Keratinocyte (primary cell): Measurements from ENCODE around the gene SATB1. TPM values are rescaled to one million over a fixed set of nuclear protein-coding genes. Genes with fewer than 3 reads are reported as not detected.

ENCODE experiments used
- DNase-seq: peaks from one replicate; pipeline ENCODE4 v3.0.0-alpha.2; 2011; ENCODE audit warnings: low read depth, missing footprints, low spot score
- FAIRE-seq: peaks from 2 replicates; lab custom pipeline; 2011; peaks lifted over from hg19 to GRCh38; lab: Jason Lieb, UNC
- H2AFZ ChIP-seq: 2 replicates; pipeline ENCODE4 v1.6.0; 2012; ENCODE audit warnings: low read length, control low read depth, inconsistent platforms; ENCODE audit not compliant: control insufficient read depth
- H3K27ac ChIP-seq: 2 replicates; pipeline ENCODE4 v1.5.1; 2011; ENCODE audit warnings: low read length; ENCODE audit not compliant: control insufficient read depth, insufficient read depth
- H3K27me3 ChIP-seq: 3 replicates; pipeline ENCODE4 v1.6.0; 2011; ENCODE audit warnings: low read length; ENCODE audit not compliant: control insufficient read depth, insufficient read depth; ENCODE audit errors: extremely low read depth
- H3K36me3 ChIP-seq, 2 experiments: 2 replicates in 1 of 2; 3 replicates in 1 of 2; pipeline ENCODE4 v1.5.1; 2011; ENCODE audit warnings: low read length in 2 of 2, mild to moderate bottlenecking in 1 of 2; ENCODE audit not compliant: control insufficient read depth in 2 of 2, insufficient read depth in 2 of 2; ENCODE audit errors: extremely low read depth in 1 of 2
- H3K4me1 ChIP-seq: 3 replicates; pipeline ENCODE4 v1.5.1; 2011; ENCODE audit warnings: low read length; ENCODE audit not compliant: control insufficient read depth, insufficient read depth; ENCODE audit errors: extremely low read depth
- H3K4me2 ChIP-seq: 3 replicates; pipeline ENCODE4 v1.6.0; 2011; ENCODE audit warnings: low read depth, low read length; ENCODE audit not compliant: control insufficient read depth, insufficient read depth; ENCODE audit errors: extremely low read depth
- H3K4me3 ChIP-seq, 3 experiments: fragments of 200-600 bp in 1 of 3; sonication (generic) in 1 of 3; 2 replicates in 2 of 3; 3 replicates in 1 of 3; pipeline ENCODE4 v1.5.1; 2011 to 2016; ENCODE audit warnings: low read length in 3 of 3, mild to moderate bottlenecking in 3 of 3, control low read depth in 2 of 3, inconsistent platforms in 1 of 3, low read depth in 1 of 3, mixed read lengths in 1 of 3, mixed run types in 1 of 3, moderate library complexity in 1 of 3; ENCODE audit not compliant: control insufficient read depth in 2 of 3, insufficient read depth in 2 of 3; ENCODE audit errors: extremely low read depth in 1 of 3
- H3K79me2 ChIP-seq: 2 replicates; pipeline ENCODE4 v1.6.0; 2012; ENCODE audit warnings: low read length; ENCODE audit not compliant: control insufficient read depth, insufficient read depth
- H3K9ac ChIP-seq: 3 replicates; pipeline ENCODE4 v1.6.0; 2011; ENCODE audit warnings: low read length; ENCODE audit not compliant: control insufficient read depth, insufficient read depth; ENCODE audit errors: extremely low read depth
- H3K9me1 ChIP-seq: 3 replicates; pipeline ENCODE4 v1.6.0; 2011; ENCODE audit warnings: low read length; ENCODE audit not compliant: control insufficient read depth, insufficient read depth; ENCODE audit errors: extremely low read depth
- H3K9me3 ChIP-seq: 2 replicates; pipeline ENCODE4 v1.5.1; 2012; ENCODE audit warnings: low read depth, low read length; ENCODE audit not compliant: control insufficient read depth
- H4K20me1 ChIP-seq: 3 replicates; pipeline ENCODE4 v1.6.0; 2011; ENCODE audit warnings: low read length; ENCODE audit not compliant: control insufficient read depth, insufficient read depth; ENCODE audit errors: extremely low read depth
- CTCF ChIP-seq, 3 experiments: IDR thresholded peaks in 1 of 3; conservative IDR thresholded peaks in 1 of 3; optimal IDR thresholded peaks in 1 of 3; 2 replicates in 2 of 3; 3 replicates in 1 of 3; pipeline versions ENCODE3 to v1.5.1; 2011; ENCODE audit warnings: low read length in 3 of 3, mild to moderate bottlenecking in 3 of 3, moderate library complexity in 2 of 3, control low read depth in 1 of 3, inconsistent platforms in 1 of 3; ENCODE audit not compliant: insufficient read depth in 2 of 3; ENCODE audit errors: extremely low read depth in 1 of 3
- EZH2 ChIP-seq: IDR thresholded peaks from one replicate; pipeline ENCODE4 v1.6.1; 2012; ENCODE audit warnings: inconsistent platforms, mild to moderate bottlenecking, low read length, moderate library complexity
- dilution Hi-C: fragments of 300-500 bp; cut with MboI; formaldehyde crosslinking; loops from one replicate; pipeline ENCODE4 v1.7.0; 2020; ENCODE audit warnings: low sequenced_read_pairs; ENCODE audit not compliant: extremely low pct_ligation_motif_present
- polyA plus RNA-seq, 5 experiments: library from polyadenylated mRNA; depleted of rRNA in 3 of 5; stranded (reverse) in 3 of 5; stranded (forward) in 1 of 5; unstranded in 1 of 5; fragments of >200 nt; gene quantifications; 1 replicate in 1 of 5; 2 replicates in 3 of 5; 3 replicates in 1 of 5; pipeline versions ENCODE4 v1.2.1 to v1.2.3, GENCODE V29; 2011 to 2012; ENCODE audit warnings: missing spikeins in 2 of 5, low read depth in 1 of 5, low replicate concordance in 1 of 5

SATB1 gene
- polyA plus RNA-seq, 1 donor (not counting 4 experiments of a cell fraction or from before 2014, with no cell fraction given) = 7.8 TPM

GRCh38 chr3:18434711-18435110, 9.6 kb upstream of the SATB1 start:
- Histone ChIP-seq H3K4me1 (peaks cover 6% of the 10 kb centered on the region), H3K4me3 (no peak overlapping the region), H2AFZ (no peak overlapping the region), H4K20me1 (no peaks in the 10 kb centered on the region), H3K9me3 (no peaks in the 10 kb centered on the region), H3K27ac (no peak overlapping the region), H3K36me3 (no peaks in the 10 kb centered on the region), H3K79me2 (no peaks in the 10 kb centered on the region), H3K9ac (no peak overlapping the region), H3K9me1 (no peaks in the 10 kb centered on the region), H3K4me2 (no peak overlapping the region), H3K27me3 (no peaks in the 10 kb centered on the region)
- DNase-seq (no peak), FAIRE-seq (no peak)
- dilution Hi-C loops = no loop called here
- TF ChIP-seq EZH2 (no peak), CTCF (optimal IDR thresholded peaks at IDR 0.05 in 1 of 3, IDR thresholded peaks at IDR 0.05 in 1 of 3, conservative IDR thresholded peaks at IDR 0.05 in 1 of 3; ENCODE audit: extremely low read depth in 1 of 3, insufficient read depth in 2 of 3, low read length in 3 of 3) (no peak)

GRCh38 chr3:18432752-18433151, 7.6 kb upstream of the SATB1 start:
- H3K9me1 ChIP-seq = no peaks in the 10 kb centered on the region
- H2AFZ ChIP-seq = no peak overlapping the region
- FAIRE-seq (no peak), DNase-seq (no peak)
- H3K9me3 ChIP-seq = no peaks in the 10 kb centered on the region
- no peak overlapping the region for H3K4me3 ChIP-seq
- TF ChIP-seq EZH2 (no peak), CTCF (optimal IDR thresholded peaks at IDR 0.05 in 1 of 3, IDR thresholded peaks at IDR 0.05 in 1 of 3, conservative IDR thresholded peaks at IDR 0.05 in 1 of 3; ENCODE audit: extremely low read depth in 1 of 3, insufficient read depth in 2 of 3, low read length in 3 of 3) (no peak)
- no peaks in the 10 kb centered on the region for H3K79me2 ChIP-seq
- no peaks in the 10 kb centered on the region for H3K36me3 ChIP-seq
- H3K4me2 ChIP-seq = no peak overlapping the region
- H3K27ac ChIP-seq = no peak overlapping the region
- H4K20me1 ChIP-seq = no peaks in the 10 kb centered on the region
- peaks cover 6% of the 10 kb centered on the region for H3K4me1 ChIP-seq
- H3K9ac ChIP-seq = no peak overlapping the region
- H3K27me3 ChIP-seq = no peaks in the 10 kb centered on the region
- dilution Hi-C loops = no loop called here
